ENCODE data around the gene CHST1.

DNA sequence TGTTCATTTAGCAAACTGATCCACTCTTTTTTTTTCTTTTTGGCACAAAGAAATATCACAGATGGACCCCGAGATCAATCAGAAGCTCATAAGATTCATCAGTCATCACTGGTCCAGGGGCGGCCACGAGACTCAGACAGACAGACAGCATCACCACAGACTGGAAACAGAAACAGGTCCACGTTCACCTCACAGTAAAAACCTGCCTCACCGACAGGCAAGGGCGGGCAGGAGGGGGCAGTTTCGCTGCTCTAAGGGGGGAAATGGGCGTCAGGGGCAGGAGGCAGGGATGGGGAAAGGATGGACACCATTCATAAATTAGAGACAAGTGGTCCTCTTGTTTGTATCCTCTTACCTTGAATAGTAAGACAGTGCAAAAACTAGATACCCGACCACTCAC, 16.5 kb downstream of the CHST1 start:
- TF ChIP-seq, protein P1, sequence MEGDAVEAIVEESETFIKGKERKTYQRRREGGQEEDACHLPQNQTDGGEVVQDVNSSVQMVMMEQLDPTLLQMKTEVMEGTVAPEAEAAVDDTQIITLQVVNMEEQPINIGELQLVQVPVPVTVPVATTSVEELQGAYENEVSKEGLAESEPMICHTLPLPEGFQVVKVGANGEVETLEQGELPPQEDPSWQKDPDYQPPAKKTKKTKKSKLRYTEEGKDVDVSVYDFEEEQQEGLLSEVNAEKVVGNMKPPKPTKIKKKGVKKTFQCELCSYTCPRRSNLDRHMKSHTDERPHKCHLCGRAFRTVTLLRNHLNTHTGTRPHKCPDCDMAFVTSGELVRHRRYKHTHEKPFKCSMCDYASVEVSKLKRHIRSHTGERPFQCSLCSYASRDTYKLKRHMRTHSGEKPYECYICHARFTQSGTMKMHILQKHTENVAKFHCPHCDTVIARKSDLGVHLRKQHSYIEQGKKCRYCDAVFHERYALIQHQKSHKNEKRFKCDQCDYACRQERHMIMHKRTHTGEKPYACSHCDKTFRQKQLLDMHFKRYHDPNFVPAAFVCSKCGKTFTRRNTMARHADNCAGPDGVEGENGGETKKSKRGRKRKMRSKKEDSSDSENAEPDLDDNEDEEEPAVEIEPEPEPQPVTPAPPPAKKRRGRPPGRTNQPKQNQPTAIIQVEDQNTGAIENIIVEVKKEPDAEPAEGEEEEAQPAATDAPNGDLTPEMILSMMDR (IDR thresholded peaks at IDR 0.05; ENCODE audit: insufficient read depth, low read length), result no peak
- TF ChIP-seq GABPA (IDR thresholded peaks at IDR 0.05; ENCODE audit: low read depth), result no peak
